ENCODE measurements around the gene LRRC75B. TPM values are rescaled to one million over a fixed set of nuclear protein-coding genes. Genes with fewer than 3 reads are reported as not detected.
"Not testable (repeated sequence)": the region's sequence is repeated elsewhere in the genome, so short reads cannot be mapped to it uniquely, and the experiment has no call there.

The LRRC75B gene
- total RNA-seq, 6 experiments from 2014 or later = 11.8 to 28.0 (median 21.5) TPM

GRCh38 chr22:24607429-24607983 lies 14.6 kb upstream of the LRRC75B start:
- Histone ChIP-seq H3K4me1 (peaks cover 0 to 13% (median 0%) of the 10 kb centered on the region in 4 donors), H3K4me3 (peak overlapping the region in 1 of 3 donors; percentile 3), H3K27ac (peak overlapping the region in 1 of 3 donors; percentile 34)
- not testable (repeated sequence) for H3K9me3 ChIP-seq, H3K36me3 ChIP-seq, H3K27me3 ChIP-seq
- intact Hi-C loops (cut with DNase I) = loop anchor here in 1 of 2 donors (10.0 kb wide), 1 partner anchor 53 kb away; the partner anchor contains the start of genes GUCD1 and SNRPD3
- ATAC-seq (peak; percentile 44 to 71 (median 62)), DNase-seq (peak; percentile 73 to 87 (median 74))
- 48% methylated on average over 3 of the region's 18 CpGs for WGBS (ENCODE audit: insufficient coverage, low coverage, low lambda C conversion rate, missing lambda C conversion rate)
- peak; percentile 33 for TF ChIP-seq POLR2A (IDR thresholded peaks at IDR 0.05)

GRCh38 chr22:24606340-24606739 lies 13.5 kb upstream of the LRRC75B start:
- not testable (repeated sequence) for H3K27me3 ChIP-seq, H3K36me3 ChIP-seq, H3K27ac ChIP-seq, H3K4me3 ChIP-seq, ATAC-seq, DNase-seq, H3K9me3 ChIP-seq
- intact Hi-C loops (cut with DNase I) = loop anchor here in 1 of 2 donors (10.0 kb wide), 1 partner anchor 52 kb away; the partner anchor contains the start of genes GUCD1 and SNRPD3
- H3K4me1 ChIP-seq = peaks cover 0 to 25% (median 5%) of the 10 kb centered on the region in 4 donors
- WGBS (ENCODE audit: insufficient coverage, low coverage, low lambda C conversion rate, missing lambda C conversion rate) = 48% methylated on average over 2 of the region's 2 CpGs

GRCh38 chr22:24603770-24604629 lies 11.1 kb upstream of the LRRC75B start:
- peak in 3 of 4 donors; percentile 12 to 24 (median 19) for TF ChIP-seq CTCF (IDR thresholded peaks at IDR 0.05)
- intact Hi-C loops (cut with DNase I) = loop anchor here in 1 of 2 donors (10.0 kb wide), 1 partner anchor 49 kb away; the partner anchor contains the start of genes GUCD1 and SNRPD3
- H3K36me3 ChIP-seq, H3K27me3 ChIP-seq, H3K9me3 ChIP-seq, DNase-seq: not testable (repeated sequence)
- Histone ChIP-seq H3K27ac (peak overlapping the region; percentile 43 to 89 (median 62)), H3K4me3 (peak overlapping the region; percentile 28 to 60 (median 56)), H3K4me1 (peaks cover 0 to 34% (median 8%) of the 10 kb centered on the region in 4 donors)
- 0% methylated on average over 11 of the region's 18 CpGs for WGBS (ENCODE audit: insufficient coverage, low coverage, low lambda C conversion rate, missing lambda C conversion rate)
- ATAC-seq = peak; percentile 5 to 30 (median 24)

- H3K27me3 ChIP-seq, H3K9me3 ChIP-seq, H3K36me3 ChIP-seq: not testable (repeated sequence)
- Histone ChIP-seq H3K27ac (peak within 1 kb of the TSS; percentile 43 to 89 (median 62)), H3K4me3 (peak within 1 kb of the TSS; percentile 28 to 60 (median 56)), H3K4me1 (peaks cover 0 to 34% (median 8%) of the 10 kb centered on the region in 4 donors)
- 20% methylated on average over 10 of the region's 22 CpGs for WGBS (ENCODE audit: insufficient coverage, low coverage, low lambda C conversion rate, missing lambda C conversion rate)
- intact Hi-C loops (cut with DNase I) = loop anchor here in 1 of 2 donors (10.0 kb wide), 1 partner anchor 48 kb away; the partner anchor contains the start of genes GUCD1 and SNRPD3
- peak in 2 of 3 donors; percentile 75 to 76 for DNase-seq
- ATAC-seq = peak; percentile 20 to 62 (median 42)
Measured at GRCh38 chr22:24602847-24603769, 10.2 kb upstream of the LRRC75B start, which contains the start of gene GGT1. Gene GGT1, plus strand, starts transcription at chr22:24603193. Its CDS starts 7,889 bp downstream, at chr22:24611082.

- DNase-seq, H3K36me3 ChIP-seq, H3K27me3 ChIP-seq, H3K9me3 ChIP-seq, H3K4me3 ChIP-seq: not testable (repeated sequence)
- peak overlapping the region in 2 of 3 donors; percentile 58 to 89 for H3K27ac ChIP-seq
- peaks cover 0 to 34% (median 8%) of the 10 kb centered on the region in 4 donors for H3K4me1 ChIP-seq
- intact Hi-C loops (cut with DNase I) = loop anchor here in 1 of 2 donors (10.0 kb wide), 1 partner anchor 47 kb away; the partner anchor contains the start of genes GUCD1 and SNRPD3
- 31% methylated on average over 7 of the region's 11 CpGs for WGBS (ENCODE audit: insufficient coverage, low coverage, low lambda C conversion rate, missing lambda C conversion rate)
- peak; percentile 1 to 40 (median 10) for ATAC-seq
Measured at GRCh38 chr22:24602105-24602749, 9.4 kb upstream of the LRRC75B start.
